ENCODE measurements around the gene RIPOR2. TPM values are rescaled to one million over a fixed set of nuclear protein-coding genes. Genes with fewer than 3 reads are reported as not detected.

The RIPOR2 gene
- total and polyA plus RNA-seq, 2 experiments from 2014 or later: 9.5 to 22.5 TPM

GRCh38 chr6:24959319-24959718 lies 23.6 kb upstream of the RIPOR2 start (continued):
- TF ChIP-seq ZNF462 (CRISPR knock-in tag; IDR thresholded peaks at IDR 0.05) (no peak), CTCF (conservative IDR thresholded peaks at IDR 0.05; ENCODE audit: low read depth in 2 of 2) (no peak)

- Histone ChIP-seq H3K4me3 (no peak overlapping the region), H3K36me3 (ENCODE audit: insufficient read depth) (no peaks in the 10 kb centered on the region), H3K9me2 (ENCODE audit: insufficient read depth) (peaks cover 15% of the 10 kb centered on the region; the same call in 1 of the 2 replicates), H3K79me2 (replicated peaks; ENCODE audit: insufficient read depth) (no peaks in the 10 kb centered on the region), H3F3A (replicated peaks; ENCODE audit: low read depth) (no peaks in the 10 kb centered on the region), H2AFZ (peak overlapping the region; percentile 12; the same call in 1 of the 2 replicates), H4K20me1 (replicated peaks; ENCODE audit: insufficient read depth) (no peaks in the 10 kb centered on the region), H3K27me3 (ENCODE audit: insufficient read depth) (no peaks in the 10 kb centered on the region), H3K27ac (ENCODE audit: low read depth) (no peak overlapping the region), H3K4me1 (ENCODE audit: insufficient read depth) (peaks cover 6% of the 10 kb centered on the region; the same call in 1 of the 2 replicates), H3K4me2 (no peak overlapping the region)
- Mint-ChIP-seq H3K4me1 (peaks cover 11% of the 10 kb centered on the region), H3K27me3 (ENCODE audit: insufficient read depth, low read depth, poor library complexity) (no peaks in the 10 kb centered on the region), H3K36me3 (ENCODE audit: low read depth) (no peaks in the 10 kb centered on the region), H3K4me3 (no peak overlapping the region), H3K27ac (no peak overlapping the region), H3K9me3 (no peaks in the 10 kb centered on the region; the same call in 2 of the 3 replicates)
- DNase-seq (ENCODE audit: low spot score) (no peak), ATAC-seq (no peak)
- TF ChIP-seq EZH2phosphoT487 (IDR thresholded peaks at IDR 0.05; ENCODE audit: unreplicated experiment) (no peak), POLR2AphosphoS5 (IDR thresholded peaks at IDR 0.05; ENCODE audit: low read depth) (no peak), NANOG (IDR thresholded peaks at IDR 0.05; ENCODE audit: borderline replicate concordance) (no peak)
Observed at GRCh38 chr6:24957199-24957598, 21.4 kb upstream of the RIPOR2 start.

All from GM23338 (cell line).